NCI-H2081 (cell line): ENCODE measurements around the gene CXCL9.
"Not testable (repeated sequence)": the region's sequence is repeated elsewhere in the genome, so short reads cannot be mapped to it uniquely, and the experiment has no call there.

Experiments
- DNase-seq, 2 experiments: peaks; one replicate each; lab custom pipeline; 2025; lab: John Stamatoyannopoulos, UW

The CXCL9 gene

GRCh38 chr4:76007089-76007862, at the start of gene CXCL9:
CXCL9 (minus strand) TSS chr4:76007509; CDS start chr4:76007449, 60 bp downstream.
- no peak for DNase-seq

GRCh38 chr4:76055421-76055820, 48.1 kb upstream of the CXCL9 start:
- DNase-seq, result no peak

GRCh38 chr4:76055016-76055415, 47.7 kb upstream of the CXCL9 start:
- no peak for DNase-seq

GRCh38 chr4:76053730-76054129, 46.4 kb upstream of the CXCL9 start:
- DNase-seq, result no peak

- not testable (repeated sequence) for DNase-seq
Measured at GRCh38 chr4:76050560-76051050, 43.3 kb upstream of the CXCL9 start.

GRCh38 chr4:76049860-76050416, 42.6 kb upstream of the CXCL9 start:
- DNase-seq, result not testable (repeated sequence)

- not testable (repeated sequence) for DNase-seq
Measured at GRCh38 chr4:76044686-76045085, 37.4 kb upstream of the CXCL9 start.

GRCh38 chr4:76043306-76043705, 36.0 kb upstream of the CXCL9 start:
- not testable (repeated sequence) for DNase-seq

GRCh38 chr4:76042241-76042998, 35.1 kb upstream of the CXCL9 start:
- DNase-seq, result not testable (repeated sequence)

GRCh38 chr4:76036855-76037254, 29.5 kb upstream of the CXCL9 start:
- DNase-seq, result no peak

GRCh38 chr4:76035799-76036380, 28.6 kb upstream of the CXCL9 start, which contains the start of gene CXCL11:
CXCL11 (minus strand) TSS chr4:76036070; CDS start chr4:76035987, 83 bp downstream.
- no peak for DNase-seq

- DNase-seq, result no peak
Measured at GRCh38 chr4:76035141-76035540, 27.8 kb upstream of the CXCL9 start.

- DNase-seq, result no peak
Measured at GRCh38 chr4:76029300-76029699, 22.0 kb upstream of the CXCL9 start.

- peak in 1 of 2 experiments; percentile 19 for DNase-seq
Measured at GRCh38 chr4:76028350-76028765, 21.0 kb upstream of the CXCL9 start.

GRCh38 chr4:76024065-76024464, 16.8 kb upstream of the CXCL9 start:
- no peak for DNase-seq

GRCh38 chr4:76023389-76023788, 16.1 kb upstream of the CXCL9 start, which contains the start of gene CXCL10:
CXCL10 (minus strand) TSS chr4:76023497; CDS start chr4:76023431, 66 bp downstream.
- no peak for DNase-seq

GRCh38 chr4:76022677-76023076, 15.4 kb upstream of the CXCL9 start:
- DNase-seq, result no peak

- no peak for DNase-seq
Measured at GRCh38 chr4:76022031-76022430, 14.7 kb upstream of the CXCL9 start.

GRCh38 chr4:76017056-76017686, 9.9 kb upstream of the CXCL9 start:
- DNase-seq, result no peak

GRCh38 chr4:76016393-76016792, 9.1 kb upstream of the CXCL9 start:
- DNase-seq, result no peak

GRCh38 chr4:76013540-76013939, 6.2 kb upstream of the CXCL9 start:
- no peak for DNase-seq

- DNase-seq, result no peak
Measured at GRCh38 chr4:76012388-76012801, 5.1 kb upstream of the CXCL9 start.
